Measurements from ENCODE around the gene VAPA.
A peak's percentile ranks its signal among the peaks of the same experiment; 100 is the strongest.
"Not testable (repeated sequence)": the region's sequence is repeated elsewhere in the genome, so short reads cannot be mapped to it uniquely, and the experiment has no call there.

Gene VAPA

GRCh38 chr18:9910661-9911060, 3.2 kb upstream of the VAPA start:
- TF ChIP-seq JUND (IDR thresholded peaks at IDR 0.05; ENCODE audit: low read depth) = no peak
- in situ Hi-C loops (cut with HindIII; ENCODE audit: low pct_unique_long_range_greater_than_20kb, low sequenced_read_pairs) = no loop called here
- no peak for DNase-seq (ENCODE audit: low read depth in 1 of 2, low spot score in 1 of 2)

GRCh38 chr18:9911226-9911625, 2.6 kb upstream of the VAPA start:
- no peak for TF ChIP-seq JUND (IDR thresholded peaks at IDR 0.05; ENCODE audit: low read depth)
- DNase-seq (ENCODE audit: low read depth in 1 of 2, low spot score in 1 of 2) = no peak
- in situ Hi-C loops (cut with HindIII; ENCODE audit: low pct_unique_long_range_greater_than_20kb, low sequenced_read_pairs) = no loop called here

DNA sequence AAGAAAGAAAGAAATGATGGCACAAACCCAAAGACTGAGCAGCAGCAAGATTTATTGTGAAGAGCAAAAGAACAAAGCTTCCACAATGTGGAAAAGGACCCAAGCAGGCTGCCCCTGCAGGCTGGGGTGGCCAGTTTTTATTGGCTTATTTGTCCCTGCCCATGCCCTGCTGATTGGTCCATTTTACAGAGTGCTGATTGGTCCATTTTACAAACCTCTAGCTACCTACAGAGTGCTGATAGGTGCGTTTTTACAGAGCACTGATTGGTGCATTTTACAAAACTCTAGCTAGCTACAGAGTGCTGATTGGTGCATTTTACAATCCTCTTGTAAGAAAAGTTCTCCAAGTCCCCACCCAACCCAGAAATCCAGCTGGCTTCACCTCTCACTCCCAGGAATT, 1.5 kb upstream of the VAPA start:
- DNase-seq (ENCODE audit: low read depth in 1 of 2, low spot score in 1 of 2); in situ Hi-C loops (cut with HindIII; ENCODE audit: low pct_unique_long_range_greater_than_20kb, low sequenced_read_pairs): not testable (repeated sequence)

DNA sequence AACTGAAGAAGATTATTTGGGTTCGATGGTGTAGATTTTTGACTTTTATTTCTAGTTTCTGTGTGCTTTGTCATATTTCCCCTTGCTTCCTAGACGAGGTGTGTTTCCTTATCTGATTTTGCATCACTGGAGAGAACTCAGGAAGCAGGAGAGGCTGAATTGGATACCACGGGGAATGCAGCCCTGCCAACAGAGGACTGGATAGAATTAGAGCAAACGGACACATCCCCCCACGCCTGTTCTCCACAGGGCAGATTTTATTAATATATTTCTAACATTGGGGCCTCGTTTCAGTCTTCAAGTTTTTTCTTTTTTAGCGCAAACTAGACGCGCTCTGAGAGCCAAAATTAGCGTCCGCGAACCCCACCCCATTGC, 678 bp upstream of the VAPA start:
- no peak for TF ChIP-seq JUND (IDR thresholded peaks at IDR 0.05; ENCODE audit: low read depth)
- DNase-seq (ENCODE audit: low read depth in 1 of 2, low spot score in 1 of 2) = peak in 1 of 2 experiments; percentile 23
- in situ Hi-C loops (cut with HindIII; ENCODE audit: low pct_unique_long_range_greater_than_20kb, low sequenced_read_pairs) = no loop called here

DNA sequence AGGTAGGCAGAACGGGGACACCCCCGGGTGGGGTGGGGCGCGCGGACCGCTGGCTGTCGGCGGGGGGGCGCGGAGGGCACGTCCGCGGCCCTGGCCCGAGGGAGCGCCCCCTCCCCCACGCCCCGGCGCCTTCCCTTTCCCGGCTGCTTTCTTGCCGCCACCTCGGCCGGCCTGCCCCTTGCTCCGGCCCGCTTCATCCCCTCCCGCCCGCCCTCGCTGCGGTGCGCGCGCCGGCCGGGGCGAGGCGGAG, 443 bp downstream of the VAPA start:
- in situ Hi-C loops (cut with HindIII; ENCODE audit: low pct_unique_long_range_greater_than_20kb, low sequenced_read_pairs) = no loop called here
- DNase-seq (ENCODE audit: low read depth in 1 of 2, low spot score in 1 of 2) = peak in 1 of 2 experiments; percentile 26
- no peak for TF ChIP-seq JUND (IDR thresholded peaks at IDR 0.05; ENCODE audit: low read depth)

DNA sequence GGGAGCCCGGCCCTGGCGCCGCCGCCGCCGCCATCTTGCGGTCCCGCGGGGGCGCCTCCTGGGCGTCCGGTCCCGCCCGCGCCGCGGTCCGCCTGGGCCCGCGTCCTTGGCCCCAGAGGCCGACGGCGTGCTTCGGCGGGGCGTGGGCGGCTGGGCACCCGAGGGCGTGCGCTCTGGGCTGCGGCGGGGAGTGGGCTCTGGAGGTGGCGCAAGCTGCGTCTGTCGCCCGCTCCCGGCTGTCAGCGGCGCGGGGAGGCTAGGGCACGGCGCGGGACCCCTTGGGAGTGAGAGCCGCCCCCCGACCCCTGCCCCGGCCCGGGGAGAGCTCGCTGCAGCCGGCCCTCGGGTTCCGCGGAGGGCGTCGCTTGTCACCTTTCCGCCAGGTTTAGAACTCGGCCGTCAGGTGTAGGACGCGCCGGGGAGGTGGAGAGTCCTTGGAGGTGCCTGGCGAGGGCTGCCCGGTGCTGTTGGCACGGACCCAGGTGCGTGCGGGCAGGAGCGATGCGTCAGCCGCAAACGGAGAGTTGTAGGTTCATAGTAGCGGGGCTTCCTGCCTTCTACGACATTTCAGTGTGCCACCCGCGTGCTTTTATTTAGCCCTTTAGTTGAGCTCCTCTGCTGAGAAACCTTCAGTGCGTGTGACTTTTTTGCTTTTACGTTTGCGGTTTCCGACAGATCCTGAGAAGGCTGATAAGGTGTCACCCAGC, 921 bp downstream of the VAPA start:
- peak in 1 of 2 experiments; percentile 71 for DNase-seq (ENCODE audit: low read depth in 1 of 2, low spot score in 1 of 2)
- in situ Hi-C loops (cut with HindIII; ENCODE audit: low pct_unique_long_range_greater_than_20kb, low sequenced_read_pairs) = no loop called here

DNA sequence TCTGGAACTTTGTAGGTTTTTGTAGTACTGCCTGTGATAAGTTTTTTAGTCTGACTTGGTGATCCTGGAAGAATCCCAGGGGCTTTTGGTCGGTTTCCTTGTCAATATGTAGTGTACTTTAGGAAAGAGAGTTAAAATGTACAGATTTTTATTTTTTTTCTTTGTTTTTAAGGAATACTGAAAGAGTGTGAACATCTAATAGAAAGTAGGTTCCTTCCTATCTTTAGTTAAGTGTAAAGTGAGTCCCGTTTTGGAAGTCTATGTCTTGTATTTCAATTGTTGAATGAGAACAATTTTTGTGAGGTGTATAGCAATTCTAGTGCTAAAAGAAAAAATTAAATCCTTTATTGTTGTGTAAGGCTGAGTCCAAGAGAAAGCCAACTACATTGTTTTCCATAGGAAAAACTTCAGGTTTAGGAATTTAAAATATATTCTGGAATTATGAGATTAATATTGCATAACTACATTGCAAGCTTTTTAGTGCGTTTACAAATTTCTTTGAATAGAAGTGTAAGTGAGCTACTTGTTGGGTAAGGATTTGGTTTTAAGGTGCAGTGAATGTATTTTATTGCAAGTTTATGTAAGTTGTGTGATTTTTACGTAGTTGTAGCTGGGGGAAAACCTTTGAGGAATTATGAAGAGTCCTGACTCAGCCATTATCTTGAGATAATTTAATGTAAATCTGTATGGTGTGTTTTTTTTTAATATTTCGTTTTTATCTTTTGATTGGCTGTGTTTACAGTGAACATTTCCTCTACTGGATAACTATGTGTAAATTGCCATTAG, 1.7 kb downstream of the VAPA start:
- TF ChIP-seq JUND (IDR thresholded peaks at IDR 0.05; ENCODE audit: low read depth) = no peak
- in situ Hi-C loops (cut with HindIII; ENCODE audit: low pct_unique_long_range_greater_than_20kb, low sequenced_read_pairs) = no loop called here
- DNase-seq (ENCODE audit: low read depth in 1 of 2, low spot score in 1 of 2) = no peak

More for the DNA sequence above, 921 bp downstream of the VAPA start:
- TF ChIP-seq JUND (IDR thresholded peaks at IDR 0.05; ENCODE audit: low read depth) = no peak

DNA sequence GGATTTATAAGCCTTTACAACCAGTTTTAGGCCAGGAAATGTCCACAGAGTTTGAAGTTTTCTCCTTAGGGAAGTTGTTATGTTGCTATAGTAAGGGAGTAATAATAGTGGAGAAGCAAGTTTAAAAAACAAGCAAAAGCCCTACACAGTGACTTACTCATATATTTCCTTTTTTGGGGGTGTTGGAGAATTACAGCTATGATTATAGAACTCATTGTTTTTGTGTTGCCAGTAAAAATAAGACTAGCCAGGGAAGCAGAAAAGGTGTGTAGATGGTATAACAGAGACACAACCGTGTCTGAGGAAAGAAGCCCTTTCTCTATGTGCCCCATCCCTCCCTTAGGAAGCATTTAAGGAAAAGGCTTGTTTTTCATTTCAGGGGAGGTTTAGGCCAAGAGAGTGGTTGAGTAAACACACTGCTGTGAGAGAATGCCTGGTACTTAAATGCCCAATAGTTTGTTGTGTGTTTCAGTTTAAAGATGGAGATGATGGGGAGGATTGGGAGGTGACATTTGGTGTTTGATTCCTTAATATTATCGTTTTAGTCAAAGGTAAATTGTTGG, 2.3 kb downstream of the VAPA start:
- in situ Hi-C loops (cut with HindIII; ENCODE audit: low pct_unique_long_range_greater_than_20kb, low sequenced_read_pairs) = no loop called here
- DNase-seq (ENCODE audit: low read depth in 1 of 2, low spot score in 1 of 2) = no peak
- TF ChIP-seq JUND (IDR thresholded peaks at IDR 0.05; ENCODE audit: low read depth) = no peak

GRCh38 chr18:9916808-9917207, 3.0 kb downstream of the VAPA start:
- TF ChIP-seq JUND (IDR thresholded peaks at IDR 0.05; ENCODE audit: low read depth) = no peak
- DNase-seq (ENCODE audit: low read depth in 1 of 2, low spot score in 1 of 2) = no peak
- in situ Hi-C loops (cut with HindIII; ENCODE audit: low pct_unique_long_range_greater_than_20kb, low sequenced_read_pairs) = no loop called here

DNA sequence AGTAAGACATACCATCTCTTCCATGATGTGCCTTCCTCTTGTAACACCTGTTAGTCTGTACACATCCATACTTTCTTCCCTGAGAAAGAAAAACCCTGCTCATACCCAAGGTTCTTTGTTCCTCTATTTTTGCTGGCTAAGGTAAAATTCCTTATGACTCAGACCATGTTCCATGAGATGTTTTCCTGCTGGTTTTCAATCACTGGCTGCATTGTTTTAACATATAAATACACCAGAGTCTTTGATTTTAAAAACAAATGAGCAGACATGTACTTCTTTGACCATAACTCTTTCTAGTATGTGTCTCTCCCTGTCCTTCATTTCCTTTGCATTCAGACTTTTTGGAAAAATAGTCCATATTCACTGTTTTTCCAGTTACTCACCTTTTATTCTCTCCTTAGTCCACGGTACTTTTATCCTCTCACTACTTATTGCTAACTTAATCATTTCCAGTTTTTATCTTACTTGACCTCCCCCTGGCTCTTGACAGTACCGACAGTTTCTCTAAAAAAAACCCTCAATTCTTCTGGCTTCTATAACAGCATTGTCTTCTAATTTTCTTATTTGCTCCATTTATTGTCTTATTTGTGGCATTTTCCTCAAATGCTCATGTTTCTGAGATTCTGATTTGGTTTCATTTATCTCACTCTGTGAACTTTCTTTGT, 4.3 kb downstream of the VAPA start:
- TF ChIP-seq JUND (IDR thresholded peaks at IDR 0.05; ENCODE audit: low read depth) = no peak
- in situ Hi-C loops (cut with HindIII; ENCODE audit: low pct_unique_long_range_greater_than_20kb, low sequenced_read_pairs) = no loop called here
- no peak for DNase-seq (ENCODE audit: low read depth in 1 of 2, low spot score in 1 of 2)

- DNase-seq (ENCODE audit: low read depth in 1 of 2, low spot score in 1 of 2) = no peak
- in situ Hi-C loops (cut with HindIII; ENCODE audit: low pct_unique_long_range_greater_than_20kb, low sequenced_read_pairs) = no loop called here
- no peak for TF ChIP-seq JUND (IDR thresholded peaks at IDR 0.05; ENCODE audit: low read depth)
Observed at GRCh38 chr18:9919564-9920232, 5.9 kb downstream of the VAPA start.

GRCh38 chr18:9922592-9923311, 8.9 kb downstream of the VAPA start:
- in situ Hi-C loops (cut with HindIII; ENCODE audit: low pct_unique_long_range_greater_than_20kb, low sequenced_read_pairs) = no loop called here
- no peak for TF ChIP-seq JUND (IDR thresholded peaks at IDR 0.05; ENCODE audit: low read depth)
- no peak for DNase-seq (ENCODE audit: low read depth in 1 of 2, low spot score in 1 of 2)

Data from T47D (cell line).